NCI-H1105 (cell line): ENCODE data around the gene PRKAR2B.

Experiments used
- DNase-seq: peaks from one replicate; lab custom pipeline; 2025; lab: John Stamatoyannopoulos, UW

Gene PRKAR2B

GRCh38 chr7:107186240-107186639 lies 141.7 kb downstream of the PRKAR2B start:
- DNase-seq, result no peak

GRCh38 chr7:107187774-107188173 lies 143.3 kb downstream of the PRKAR2B start:
- no peak for DNase-seq

DNA sequence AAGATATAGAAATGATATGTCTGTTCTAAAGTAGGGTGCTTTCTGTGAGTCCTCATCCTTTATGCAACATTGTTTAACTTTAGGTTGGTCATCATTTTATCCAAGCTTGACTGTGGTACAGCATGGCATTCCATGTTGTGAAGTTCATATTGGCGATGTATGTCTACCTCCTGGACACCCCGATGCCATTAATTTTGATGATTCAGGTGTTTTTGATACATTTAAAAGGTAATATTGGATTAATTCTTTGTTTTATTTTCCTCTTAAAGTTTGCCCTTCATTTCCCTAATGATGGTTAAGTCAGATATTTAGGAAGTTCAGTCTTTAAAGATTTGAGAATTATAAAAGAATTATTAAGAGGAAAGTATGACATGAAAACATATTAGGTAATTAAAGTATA lies 145.6 kb downstream of the PRKAR2B start:
- no peak for DNase-seq

DNA sequence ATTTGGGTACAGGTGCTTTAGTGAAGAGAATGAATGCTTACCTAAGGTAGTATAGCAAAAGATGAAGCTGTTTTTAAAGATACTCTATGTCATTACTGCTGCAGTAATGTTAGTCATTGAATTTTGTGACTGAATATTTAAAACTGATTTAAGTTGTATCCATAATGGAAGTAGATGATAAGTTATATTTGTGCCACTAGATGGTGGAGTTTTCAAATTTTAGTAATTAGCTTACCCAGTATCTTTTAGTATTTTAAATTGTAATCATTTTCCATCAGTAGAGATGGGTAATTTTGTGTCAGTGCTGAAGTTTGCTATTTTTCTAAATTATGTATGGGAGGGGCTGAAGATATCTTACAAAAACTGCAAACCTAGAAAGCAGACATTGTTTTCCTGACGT lies 149.5 kb downstream of the PRKAR2B start:
- DNase-seq, result no peak

DNA sequence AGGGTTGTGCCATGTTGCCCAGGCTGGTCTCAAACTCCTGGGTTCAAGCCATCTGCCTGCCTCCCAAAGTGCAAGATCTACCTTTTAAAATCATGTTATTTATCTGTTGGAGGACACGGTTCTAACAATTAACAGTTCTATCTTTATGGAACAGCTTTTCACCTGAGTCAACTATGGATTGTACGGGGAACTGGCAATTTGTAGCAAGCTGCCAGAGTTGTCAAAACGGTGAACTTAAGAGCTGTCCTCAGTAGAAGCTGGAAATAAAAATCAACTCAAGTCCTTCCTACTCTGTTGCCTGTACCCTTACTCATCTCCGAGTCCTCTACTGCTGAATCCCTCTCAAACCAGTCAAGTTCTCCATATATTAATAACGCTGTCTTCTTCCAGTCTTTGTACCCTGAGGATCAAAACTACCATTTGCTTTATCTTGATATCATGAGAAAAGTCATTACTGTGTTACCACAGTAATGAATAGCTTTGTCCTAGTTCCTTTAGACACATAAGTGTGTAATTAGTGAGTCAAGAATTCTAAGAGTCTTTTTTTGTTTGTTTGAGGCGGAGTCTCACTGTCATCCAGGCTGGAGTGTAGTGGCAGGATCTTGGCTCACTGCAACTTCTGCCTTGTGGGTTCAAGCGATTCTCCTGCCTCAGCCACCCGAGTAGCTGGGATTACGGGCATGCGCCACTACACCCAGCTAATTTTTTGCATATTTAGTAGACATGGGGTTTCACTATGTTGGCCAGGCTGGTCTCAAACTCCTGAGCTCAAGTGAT lies 152.5 kb downstream of the PRKAR2B start:
- DNase-seq, result no peak

DNA sequence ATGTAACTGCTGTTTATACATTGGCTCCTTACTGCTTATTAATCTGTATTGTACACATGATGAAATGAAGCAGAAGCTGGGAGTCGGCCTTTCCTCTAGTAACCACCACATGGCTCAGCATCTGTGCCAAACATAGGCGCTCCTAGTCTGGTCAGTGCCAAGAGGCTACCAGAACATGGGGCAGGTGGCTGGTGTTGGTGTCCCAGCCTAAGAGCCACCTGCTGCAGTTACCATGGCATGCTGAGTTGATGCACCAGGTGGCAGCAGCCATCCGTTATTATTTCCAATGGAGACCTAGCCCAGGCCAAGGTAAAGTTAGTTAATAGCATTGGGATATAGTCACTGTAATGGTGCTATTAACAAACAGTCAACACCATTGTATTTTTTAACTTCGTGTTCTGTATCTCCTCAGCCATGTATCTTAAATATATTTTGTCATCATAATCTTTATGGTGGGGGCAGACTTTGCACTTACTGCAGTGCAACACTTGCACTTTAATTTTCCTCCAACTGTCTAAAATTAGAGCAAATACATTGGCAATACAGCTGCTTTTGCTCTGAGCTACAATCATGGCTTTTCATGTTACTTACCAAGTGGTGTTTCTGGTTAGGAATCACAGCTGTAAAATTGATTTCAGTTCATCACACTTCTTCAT lies 157.4 kb downstream of the PRKAR2B start:
- DNase-seq, result peak; percentile 73

- DNase-seq, result no peak
These were observed 159.1 kb downstream of the PRKAR2B start for GRCh38 chr7:107203607-107204006.

GRCh38 chr7:107206136-107206535 lies 161.6 kb downstream of the PRKAR2B start:
- DNase-seq, result no peak

- DNase-seq, result no peak
These were observed 162.2 kb downstream of the PRKAR2B start for GRCh38 chr7:107206706-107207105.

DNA sequence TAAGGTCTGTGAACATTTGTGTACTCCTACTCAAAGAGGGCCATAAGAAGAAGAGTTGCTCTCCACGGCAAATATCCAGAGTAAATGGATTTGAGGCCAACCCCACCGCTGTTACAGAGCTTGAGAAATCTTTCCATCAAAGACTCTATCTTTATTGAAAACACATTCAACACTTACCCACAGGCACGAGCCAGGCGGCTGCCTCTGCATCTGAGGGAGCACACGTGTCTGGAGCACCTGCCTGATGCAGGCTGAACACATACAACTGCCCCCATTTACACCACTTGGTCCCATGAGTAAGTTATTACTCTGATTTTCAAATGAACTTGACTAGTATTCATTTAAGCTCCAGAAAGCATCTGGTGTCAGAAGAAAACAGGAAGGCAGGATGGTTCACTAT lies 163.0 kb downstream of the PRKAR2B start:
- DNase-seq, result no peak

- no peak for DNase-seq
These were observed 163.6 kb downstream of the PRKAR2B start for GRCh38 chr7:107208024-107208521.

DNA sequence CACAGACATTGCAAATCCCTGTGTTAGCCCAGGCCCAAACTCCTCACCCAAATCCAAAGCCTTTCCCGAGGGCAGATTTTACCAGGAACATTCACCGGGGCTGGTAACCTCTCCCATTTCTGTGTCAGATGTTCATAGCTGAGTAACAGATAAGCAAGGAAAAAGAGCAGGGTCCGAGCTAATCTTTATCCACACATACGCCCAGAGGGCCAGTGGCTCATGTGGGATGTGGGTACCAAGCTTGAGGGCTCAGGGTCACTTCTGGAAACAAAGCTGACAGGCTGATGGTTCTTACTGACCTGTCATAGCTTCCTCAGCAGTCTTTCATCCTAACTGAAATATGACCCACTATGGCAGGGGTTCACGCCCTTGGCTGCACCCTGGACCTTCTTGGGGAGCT lies 164.1 kb downstream of the PRKAR2B start:
- DNase-seq, result no peak

DNA sequence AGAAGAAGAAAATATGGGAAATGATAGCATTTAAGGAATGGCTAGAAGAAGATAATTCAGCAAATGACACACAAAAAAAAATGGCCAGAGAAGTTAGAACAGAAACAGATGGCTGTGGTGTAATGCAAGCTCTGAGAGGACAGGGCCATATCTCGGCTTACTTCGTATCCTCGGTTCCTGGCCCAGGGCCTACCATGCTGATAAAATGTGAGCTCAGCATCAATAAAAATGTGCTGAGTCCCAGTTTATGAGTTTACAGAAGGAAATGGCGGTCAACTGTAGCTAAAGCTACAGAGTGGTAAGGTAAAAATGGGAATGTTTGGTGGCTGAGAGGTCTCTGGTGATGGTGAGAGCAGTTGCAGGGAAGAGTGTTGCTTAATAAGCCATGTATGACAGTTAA lies 165.1 kb downstream of the PRKAR2B start:
- DNase-seq, result no peak

GRCh38 chr7:107210400-107210799 lies 165.9 kb downstream of the PRKAR2B start:
- DNase-seq, result no peak
